Measurements from ENCODE around the gene MOK. TPM values are rescaled to one million over a fixed set of nuclear protein-coding genes. Genes with fewer than 3 reads are reported as not detected.

Gene MOK
- total RNA-seq, 2 donors from 2014 or later = 60.3 to 102 TPM

GRCh38 chr14:102264775-102265174 lies 40.2 kb downstream of the MOK start:
- Histone ChIP-seq H3K4me1 (ENCODE audit: control insufficient read depth, insufficient read depth, low read length) (peaks cover 5% of the 10 kb centered on the region), H3K27me3 (ENCODE audit: control insufficient read depth, insufficient read depth, low read length, poor library complexity, severe bottlenecking) (no peaks in the 10 kb centered on the region), H3K36me3 (ENCODE audit: control insufficient read depth, insufficient read depth, low read length) (no peaks in the 10 kb centered on the region), H3K9ac (ENCODE audit: extremely low read depth, low read length, poor library complexity, severe bottlenecking) (no peak overlapping the region), H3K4me3 (ENCODE audit: low read length) (no peak overlapping the region), H3K27ac (ENCODE audit: low read depth, low read length) (no peak overlapping the region), H3K9me3 (ENCODE audit: control insufficient read depth, low read length) (no peaks in the 10 kb centered on the region)
- 92 to 93% methylated on average over 3 to 4 of the region's 4 CpGs for WGBS, 2 experiments (ENCODE audit: insufficient coverage in 1 of 2, insufficient read length in 1 of 2)
- Mint-ChIP-seq H3K36me3 (ENCODE audit: low read depth) (no peaks in the 10 kb centered on the region), H3K9me3 (no peaks in the 10 kb centered on the region), H3K4me1 (no peaks in the 10 kb centered on the region), H3K27ac (no peak overlapping the region), H3K4me3 (no peak overlapping the region), H3K27me3 (ENCODE audit: insufficient read depth) (no peaks in the 10 kb centered on the region)
- TF ChIP-seq, protein P1, sequence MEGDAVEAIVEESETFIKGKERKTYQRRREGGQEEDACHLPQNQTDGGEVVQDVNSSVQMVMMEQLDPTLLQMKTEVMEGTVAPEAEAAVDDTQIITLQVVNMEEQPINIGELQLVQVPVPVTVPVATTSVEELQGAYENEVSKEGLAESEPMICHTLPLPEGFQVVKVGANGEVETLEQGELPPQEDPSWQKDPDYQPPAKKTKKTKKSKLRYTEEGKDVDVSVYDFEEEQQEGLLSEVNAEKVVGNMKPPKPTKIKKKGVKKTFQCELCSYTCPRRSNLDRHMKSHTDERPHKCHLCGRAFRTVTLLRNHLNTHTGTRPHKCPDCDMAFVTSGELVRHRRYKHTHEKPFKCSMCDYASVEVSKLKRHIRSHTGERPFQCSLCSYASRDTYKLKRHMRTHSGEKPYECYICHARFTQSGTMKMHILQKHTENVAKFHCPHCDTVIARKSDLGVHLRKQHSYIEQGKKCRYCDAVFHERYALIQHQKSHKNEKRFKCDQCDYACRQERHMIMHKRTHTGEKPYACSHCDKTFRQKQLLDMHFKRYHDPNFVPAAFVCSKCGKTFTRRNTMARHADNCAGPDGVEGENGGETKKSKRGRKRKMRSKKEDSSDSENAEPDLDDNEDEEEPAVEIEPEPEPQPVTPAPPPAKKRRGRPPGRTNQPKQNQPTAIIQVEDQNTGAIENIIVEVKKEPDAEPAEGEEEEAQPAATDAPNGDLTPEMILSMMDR (conservative IDR thresholded peaks at IDR 0.05) = no peak
- no peak for DNase-seq

DNA sequence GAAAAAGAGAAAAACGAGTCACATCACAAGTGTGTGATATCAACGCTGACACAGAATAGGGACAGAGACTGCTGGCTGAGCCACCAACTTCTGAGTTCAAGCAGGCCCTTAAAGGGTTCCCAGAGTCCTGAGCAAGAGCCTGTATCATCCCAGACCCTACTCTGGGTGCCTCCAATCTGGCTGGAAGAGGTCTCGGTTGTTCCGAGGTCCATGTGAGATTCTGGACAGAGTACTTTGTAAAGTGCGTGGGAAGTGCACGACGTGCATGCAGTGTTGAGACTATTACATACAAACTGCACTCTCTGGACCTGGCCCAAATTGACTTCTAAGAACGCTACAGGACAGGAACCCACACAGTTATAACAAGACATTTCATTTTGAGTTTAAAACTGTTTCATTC lies 40.6 kb downstream of the MOK start:
- TF ChIP-seq, protein P1 (conservative IDR thresholded peaks at IDR 0.05) = no peak
- H3K27ac Mint-ChIP-seq = no peak overlapping the region
- no peaks in the 10 kb centered on the region for H3K36me3 ChIP-seq (ENCODE audit: control insufficient read depth, insufficient read depth, low read length)
- no peak for DNase-seq
- no peaks in the 10 kb centered on the region for H3K36me3 Mint-ChIP-seq (ENCODE audit: low read depth)
- no peaks in the 10 kb centered on the region for H3K9me3 Mint-ChIP-seq
- no peaks in the 10 kb centered on the region for H3K27me3 ChIP-seq (ENCODE audit: control insufficient read depth, insufficient read depth, low read length, poor library complexity, severe bottlenecking)
- 91 to 97% methylated on average over 8 of the region's 8 CpGs for WGBS, 2 experiments (ENCODE audit: insufficient coverage in 1 of 2, insufficient read length in 1 of 2)
- no peak overlapping the region for H3K4me3 ChIP-seq (ENCODE audit: low read length)
- H3K4me1 Mint-ChIP-seq = no peaks in the 10 kb centered on the region
- H3K4me3 Mint-ChIP-seq = no peak overlapping the region
- H3K9ac ChIP-seq (ENCODE audit: extremely low read depth, low read length, poor library complexity, severe bottlenecking) = no peak overlapping the region
- H3K27ac ChIP-seq (ENCODE audit: low read depth, low read length) = no peak overlapping the region
- H3K4me1 ChIP-seq (ENCODE audit: control insufficient read depth, insufficient read depth, low read length) = peaks cover 5% of the 10 kb centered on the region
- no peaks in the 10 kb centered on the region for H3K9me3 ChIP-seq (ENCODE audit: control insufficient read depth, low read length)
- no peaks in the 10 kb centered on the region for H3K27me3 Mint-ChIP-seq (ENCODE audit: insufficient read depth)

- Histone ChIP-seq H3K4me3 (ENCODE audit: low read length) (no peak overlapping the region), H3K36me3 (ENCODE audit: control insufficient read depth, insufficient read depth, low read length) (no peaks in the 10 kb centered on the region), H3K9me3 (ENCODE audit: control insufficient read depth, low read length) (no peaks in the 10 kb centered on the region), H3K27me3 (ENCODE audit: control insufficient read depth, insufficient read depth, low read length, poor library complexity, severe bottlenecking) (no peaks in the 10 kb centered on the region), H3K27ac (ENCODE audit: low read depth, low read length) (peak overlapping the region; percentile 85), H3K4me1 (ENCODE audit: control insufficient read depth, insufficient read depth, low read length) (peaks cover 5% of the 10 kb centered on the region), H3K9ac (ENCODE audit: extremely low read depth, low read length, poor library complexity, severe bottlenecking) (no peak overlapping the region)
- Mint-ChIP-seq H3K27me3 (ENCODE audit: insufficient read depth) (peaks cover 1% of the 10 kb centered on the region), H3K4me3 (no peak overlapping the region), H3K36me3 (ENCODE audit: low read depth) (peaks cover 2% of the 10 kb centered on the region), H3K27ac (no peak overlapping the region), H3K9me3 (no peaks in the 10 kb centered on the region), H3K4me1 (no peaks in the 10 kb centered on the region)
- TF ChIP-seq, protein P1 (conservative IDR thresholded peaks at IDR 0.05) = no peak
- WGBS, 2 experiments (ENCODE audit: insufficient coverage in 1 of 2, insufficient read length in 1 of 2) = 67 to 84% methylated on average over 1 to 7 of the region's 7 CpGs
- DNase-seq = peak; percentile 65
Observed at GRCh38 chr14:102262929-102263462, 42.0 kb downstream of the MOK start.

Data from endodermal cell (in vitro differentiated cells).